Omental fat pad (tissue), 4 donors: ENCODE data around the gene SAP25. TPM values are rescaled to one million over a fixed set of nuclear protein-coding genes. Genes with fewer than 3 reads are reported as not detected.
"Not testable (repeated sequence)": the region's sequence is repeated elsewhere in the genome, so short reads cannot be mapped to it uniquely, and the experiment has no call there.

Experiments used
- ATAC-seq: fragments of 150-250 bp; one replicate; pipeline ENCODE4 v1.9.1; 2016; ENCODE audit warnings: mild to moderate bottlenecking, moderate library complexity; ENCODE audit not compliant: low FRiP score
- DNase-seq: peaks from one replicate; pipeline ENCODE4 v3.0.0-alpha.2; 2019; ENCODE audit warnings: low spot score
- total RNA-seq, 4 donors: library from RNA; depleted of rRNA; stranded (reverse); fragments of >200 nt; gene quantifications; one replicate each; pipeline ENCODE4 v1.1.0, GENCODE V29; 2016
- TF ChIP-seq, protein P1 (sequence below), 3 donors: fragments of 450-650 bp; IDR thresholded peaks; one replicate each; pipeline ENCODE4 v1.5.1; 2016 to 2017; ENCODE audit warnings: antibody characterized with exemption in 3 of 3, mild to moderate bottlenecking in 3 of 3, moderate library complexity in 2 of 3

SAP25 gene
- total RNA-seq, 4 donors from 2014 or later, result 1.1 to 4.7 (median 1.7) TPM; not detected in 1

- ATAC-seq (peak; percentile 91), DNase-seq (peak; percentile 30)
- TF ChIP-seq, protein P1, sequence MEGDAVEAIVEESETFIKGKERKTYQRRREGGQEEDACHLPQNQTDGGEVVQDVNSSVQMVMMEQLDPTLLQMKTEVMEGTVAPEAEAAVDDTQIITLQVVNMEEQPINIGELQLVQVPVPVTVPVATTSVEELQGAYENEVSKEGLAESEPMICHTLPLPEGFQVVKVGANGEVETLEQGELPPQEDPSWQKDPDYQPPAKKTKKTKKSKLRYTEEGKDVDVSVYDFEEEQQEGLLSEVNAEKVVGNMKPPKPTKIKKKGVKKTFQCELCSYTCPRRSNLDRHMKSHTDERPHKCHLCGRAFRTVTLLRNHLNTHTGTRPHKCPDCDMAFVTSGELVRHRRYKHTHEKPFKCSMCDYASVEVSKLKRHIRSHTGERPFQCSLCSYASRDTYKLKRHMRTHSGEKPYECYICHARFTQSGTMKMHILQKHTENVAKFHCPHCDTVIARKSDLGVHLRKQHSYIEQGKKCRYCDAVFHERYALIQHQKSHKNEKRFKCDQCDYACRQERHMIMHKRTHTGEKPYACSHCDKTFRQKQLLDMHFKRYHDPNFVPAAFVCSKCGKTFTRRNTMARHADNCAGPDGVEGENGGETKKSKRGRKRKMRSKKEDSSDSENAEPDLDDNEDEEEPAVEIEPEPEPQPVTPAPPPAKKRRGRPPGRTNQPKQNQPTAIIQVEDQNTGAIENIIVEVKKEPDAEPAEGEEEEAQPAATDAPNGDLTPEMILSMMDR (IDR thresholded peaks at IDR 0.05), result no peak
Measured at GRCh38 chr7:100545360-100546128, 28.2 kb downstream of the SAP25 start.

GRCh38 chr7:100544967-100545359 is 28.7 kb downstream of the SAP25 start:
- TF ChIP-seq, protein P1 (IDR thresholded peaks at IDR 0.05), result no peak
- DNase-seq (no peak), ATAC-seq (peak; percentile 20)

- TF ChIP-seq, protein P1 (IDR thresholded peaks at IDR 0.05), result no peak
- DNase-seq (no peak), ATAC-seq (no peak)
Measured at GRCh38 chr7:100544386-100544785, 29.3 kb downstream of the SAP25 start.

DNA sequence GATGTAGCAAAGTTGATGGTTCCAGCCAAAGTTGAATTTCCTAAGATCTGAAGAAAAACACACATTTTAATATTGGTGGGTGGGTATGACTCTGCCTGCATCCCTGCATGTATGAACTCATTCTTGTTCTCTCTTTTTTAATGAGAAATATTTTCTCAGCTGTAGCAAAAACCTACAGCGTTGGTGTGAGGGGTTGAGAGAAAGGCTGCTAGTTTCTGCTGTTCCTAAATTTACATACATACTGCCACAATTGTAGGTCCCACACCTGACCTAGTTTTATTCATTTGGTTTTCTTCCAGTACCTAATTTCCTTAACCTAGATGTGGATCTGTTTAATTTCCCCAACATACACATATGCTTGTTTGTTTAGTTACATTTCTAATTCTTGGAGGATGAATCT is 30.1 kb downstream of the SAP25 start:
- TF ChIP-seq, protein P1 (IDR thresholded peaks at IDR 0.05), result no peak
- no peak for DNase-seq
- ATAC-seq, result no peak

- not testable (repeated sequence) for DNase-seq, ATAC-seq
Measured at GRCh38 chr7:100541309-100541708, 32.4 kb downstream of the SAP25 start.

GRCh38 chr7:100540073-100540723 is 33.5 kb downstream of the SAP25 start:
- no peak for ATAC-seq
- DNase-seq, result no peak
- TF ChIP-seq, protein P1 (IDR thresholded peaks at IDR 0.05), result no peak

GRCh38 chr7:100539436-100540006 is 34.2 kb downstream of the SAP25 start:
- no peak for ATAC-seq
- TF ChIP-seq, protein P1 (IDR thresholded peaks at IDR 0.05), result no peak
- DNase-seq, result no peak
